SK-N-SH (cell line): ENCODE data around the gene MAP10. TPM values are rescaled to one million over a fixed set of nuclear protein-coding genes. Genes with fewer than 3 reads are reported as not detected.

Experiments
- CTCF ChIA-PET: fragments of 300-600, 350-600 bp; formaldehyde crosslinking; extraction: SDS; loops from one replicate; lab custom pipeline; 2021; lab: Yijun Ruan, JAX
- POLR2A ChIA-PET: fragments of 350-600 bp; sonication (Branson Sonifier 250); formaldehyde crosslinking; extraction: SDS; loops from one replicate; lab custom pipeline; 2020; ENCODE audit warnings: antibody characterized with exemption, inconsistent platforms; lab: Yijun Ruan, JAX
- DNase-seq: peaks from one replicate; pipeline ENCODE4 v3.0.0; 2012
- H2AFZ ChIP-seq: fragments of 200-600 bp; sonication (generic); 2 replicates; pipeline ENCODE4 v1.8.1; 2016; ENCODE audit warnings: antibody characterized with exemption, mild to moderate bottlenecking, low read depth
- H3F3A ChIP-seq: fragments of 200-600 bp; sonication (generic); replicated peaks from 2 replicates; pipeline ENCODE3; 2016; ENCODE audit warnings: antibody characterized with exemption, mild to moderate bottlenecking; ENCODE audit not compliant: insufficient read depth
- H3K27ac ChIP-seq, 2 experiments: fragments of 200-500 bp in 1 of 2; fragments of 200-600 bp in 1 of 2; sonication (Bioruptor generic) in 1 of 2; sonication (generic), shearing (Covaris generic) in 1 of 2; 2 replicates each; pipeline versions ENCODE4 v1.5.1 to v1.6.1; 2014 to 2016; ENCODE audit warnings: low read depth in 2 of 2, inconsistent platforms in 1 of 2, low read length in 1 of 2, mild to moderate bottlenecking in 1 of 2, mixed read lengths in 1 of 2
- H3K27me3 ChIP-seq: fragments of 200-600 bp; sonication (generic), shearing (Covaris generic); 2 replicates; pipeline ENCODE4 v1.6.1; 2016; ENCODE audit warnings: mixed run types; ENCODE audit not compliant: insufficient read depth
- H3K36me3 ChIP-seq, 2 experiments: fragments of 200-500 bp in 1 of 2; fragments of 200-600 bp in 1 of 2; sonication (Bioruptor generic) in 1 of 2; sonication (generic) in 1 of 2; replicated peaks in 1 of 2; 2 replicates each; pipeline versions ENCODE3 to v1.5.1; 2014 to 2016; ENCODE audit warnings: low read length in 1 of 2, mild to moderate bottlenecking in 1 of 2; ENCODE audit not compliant: insufficient read depth in 2 of 2, control insufficient read depth in 1 of 2
- H3K4me1 ChIP-seq, 2 experiments: fragments of 200-500 bp in 1 of 2; fragments of 200-600 bp in 1 of 2; sonication (Bioruptor generic) in 1 of 2; sonication (generic), shearing (Covaris generic) in 1 of 2; 2 replicates each; pipeline versions ENCODE4 v1.5.1 to v1.6.1; 2014 to 2016; ENCODE audit warnings: low read depth in 1 of 2, low read length in 1 of 2, mixed run types in 1 of 2; ENCODE audit not compliant: insufficient read depth in 2 of 2, control insufficient read depth in 1 of 2
- H3K4me2 ChIP-seq: fragments of 200-600 bp; sonication (generic), shearing (Covaris generic); 2 replicates; pipeline ENCODE4 v1.6.1; 2017; ENCODE audit warnings: mixed run types
- H3K4me3 ChIP-seq, 2 experiments: fragments of 200-500 bp in 1 of 2; fragments of 200-600 bp in 1 of 2; sonication (Bioruptor generic) in 1 of 2; sonication (generic), shearing (Covaris generic) in 1 of 2; 2 replicates each; pipeline versions ENCODE4 v1.5.1 to v1.8.1; 2014 to 2016; ENCODE audit warnings: low read depth in 2 of 2, inconsistent platforms in 1 of 2, low read length in 1 of 2, mild to moderate bottlenecking in 1 of 2, mixed read lengths in 1 of 2, moderate library complexity in 1 of 2
- H3K79me2 ChIP-seq: fragments of 200-600 bp; sonication (generic); 2 replicates; pipeline ENCODE4 v1.8.1; 2017; ENCODE audit warnings: mild to moderate bottlenecking; ENCODE audit not compliant: insufficient read depth
- H3K9ac ChIP-seq: fragments of 200-600 bp; sonication (generic); 2 replicates; pipeline ENCODE4 v1.6.1; 2017; ENCODE audit warnings: mixed run types
- H3K9me2 ChIP-seq: fragments of 200-600 bp; sonication (generic); 2 replicates; pipeline ENCODE4 v1.6.1; 2017; ENCODE audit warnings: mixed run types
- H3K9me3 ChIP-seq: fragments of 200-600 bp; sonication (generic); 2 replicates; pipeline ENCODE4 v1.6.1; 2017; ENCODE audit warnings: mixed run types, mild to moderate bottlenecking, moderate library complexity
- H4K20me1 ChIP-seq: fragments of 200-600 bp; sonication (generic); 2 replicates; pipeline ENCODE4 v1.6.1; 2017; ENCODE audit warnings: mild to moderate bottlenecking, mixed run types; ENCODE audit not compliant: insufficient read depth
- CHD2 ChIP-seq: fragments of 150-350 bp; IDR thresholded peaks from 2 replicates; pipeline ENCODE4 v1.6.1; 2018; ENCODE audit warnings: low read length; ENCODE audit not compliant: partially characterized antibody
- EZH2phosphoT487 ChIP-seq: fragments of 200-600 bp; sonication (generic); IDR thresholded peaks from 2 replicates; pipeline ENCODE4 v1.6.1; 2017; ENCODE audit warnings: low read depth, mixed run types, mild to moderate bottlenecking, antibody characterized with exemption, moderate library complexity, borderline replicate concordance
- FOSL2 ChIP-seq: IDR thresholded peaks from 2 replicates; pipeline ENCODE4 v1.4.0; 2012; ENCODE audit warnings: low read depth, mild to moderate bottlenecking, moderate library complexity, borderline replicate concordance
- FOXM1 ChIP-seq: IDR thresholded peaks from 2 replicates; pipeline ENCODE4 v1.4.0; 2012; ENCODE audit warnings: low read depth, mild to moderate bottlenecking
- GATA2 ChIP-seq: sonication (generic); formaldehyde crosslinking; IDR thresholded peaks from 2 replicates; pipeline ENCODE4 v1.5.0; 2020; ENCODE audit warnings: mild to moderate bottlenecking, missing genetic modification reagents
- MEF2A ChIP-seq: IDR thresholded peaks from 2 replicates; pipeline ENCODE4 v1.4.0; 2012; ENCODE audit warnings: low read depth, borderline replicate concordance
- NFIC ChIP-seq: IDR thresholded peaks from 2 replicates; pipeline ENCODE4 v1.4.0; 2012; ENCODE audit warnings: borderline replicate concordance
- POLR2AphosphoS5 ChIP-seq: IDR thresholded peaks from 2 replicates; pipeline ENCODE4 v1.6.1; 2012; ENCODE audit warnings: low read depth, low read length
- USF1 ChIP-seq: IDR thresholded peaks from 2 replicates; pipeline ENCODE4 v1.4.0; 2012; ENCODE audit warnings: low read depth, borderline replicate concordance
- YY1 ChIP-seq: IDR thresholded peaks from 2 replicates; pipeline ENCODE4 v1.4.0; 2012; ENCODE audit warnings: low read depth, mild to moderate bottlenecking
- WGBS: methylation state at CpG from one replicate; pipeline ENCODE4 v1.1.6; 2017; ENCODE audit warnings: low lambda C conversion rate; 5-methylcytosine and 5-hydroxymethylcytosine counted together
- polyA plus RNA-seq, 3 experiments: library from polyadenylated mRNA; depleted of rRNA; stranded (reverse); fragments of >200 nt; gene quantifications; 2 replicates each; pipeline ENCODE4 v1.2.3, GENCODE V29; 2012
- TF ChIP-seq, protein P1 (sequence below): IDR thresholded peaks from 2 replicates; pipeline ENCODE4 v1.4.0; 2012; ENCODE audit warnings: low read depth, borderline replicate concordance
- TF ChIP-seq, protein P2 (sequence below): IDR thresholded peaks from 2 replicates; pipeline ENCODE4 v1.6.1; 2012; ENCODE audit warnings: mild to moderate bottlenecking, low read depth, low read length, moderate library complexity

The MAP10 gene
- polyA plus RNA-seq, 1 of the 3 experiments (the other 2 are of a cell fraction): 0.43 TPM

- Histone ChIP-seq H3K36me3 (no peaks in the 10 kb centered on the region), H3K27me3 (no peaks in the 10 kb centered on the region), H3K4me1 (peaks cover 0 to 2% of the 10 kb centered on the region in 2 experiments; a peak in 1 of 4 replicates), H3K4me3 (no peak overlapping the region), H3K9me3 (no peaks in the 10 kb centered on the region), H3F3A (no peaks in the 10 kb centered on the region), H3K9ac (no peak overlapping the region), H3K27ac (no peak overlapping the region), H2AFZ (no peak overlapping the region), H3K9me2 (peaks cover 2% of the 10 kb centered on the region; the same call in 1 of the 2 replicates), H3K4me2 (no peak overlapping the region), H4K20me1 (no peaks in the 10 kb centered on the region), H3K79me2 (no peaks in the 10 kb centered on the region)
- CTCF ChIA-PET: no interaction called here
- WGBS: 80% methylated on average over 2 of the region's 2 CpGs
- no peak for TF ChIP-seq FOSL2
- no peak for TF ChIP-seq CHD2
- TF ChIP-seq YY1: no peak
- TF ChIP-seq, protein P1, sequence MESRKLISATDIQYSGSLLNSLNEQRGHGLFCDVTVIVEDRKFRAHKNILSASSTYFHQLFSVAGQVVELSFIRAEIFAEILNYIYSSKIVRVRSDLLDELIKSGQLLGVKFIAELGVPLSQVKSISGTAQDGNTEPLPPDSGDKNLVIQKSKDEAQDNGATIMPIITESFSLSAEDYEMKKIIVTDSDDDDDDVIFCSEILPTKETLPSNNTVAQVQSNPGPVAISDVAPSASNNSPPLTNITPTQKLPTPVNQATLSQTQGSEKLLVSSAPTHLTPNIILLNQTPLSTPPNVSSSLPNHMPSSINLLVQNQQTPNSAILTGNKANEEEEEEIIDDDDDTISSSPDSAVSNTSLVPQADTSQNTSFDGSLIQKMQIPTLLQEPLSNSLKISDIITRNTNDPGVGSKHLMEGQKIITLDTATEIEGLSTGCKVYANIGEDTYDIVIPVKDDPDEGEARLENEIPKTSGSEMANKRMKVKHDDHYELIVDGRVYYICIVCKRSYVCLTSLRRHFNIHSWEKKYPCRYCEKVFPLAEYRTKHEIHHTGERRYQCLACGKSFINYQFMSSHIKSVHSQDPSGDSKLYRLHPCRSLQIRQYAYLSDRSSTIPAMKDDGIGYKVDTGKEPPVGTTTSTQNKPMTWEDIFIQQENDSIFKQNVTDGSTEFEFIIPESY: no peak
- no peak for TF ChIP-seq POLR2AphosphoS5
- TF ChIP-seq, protein P2, sequence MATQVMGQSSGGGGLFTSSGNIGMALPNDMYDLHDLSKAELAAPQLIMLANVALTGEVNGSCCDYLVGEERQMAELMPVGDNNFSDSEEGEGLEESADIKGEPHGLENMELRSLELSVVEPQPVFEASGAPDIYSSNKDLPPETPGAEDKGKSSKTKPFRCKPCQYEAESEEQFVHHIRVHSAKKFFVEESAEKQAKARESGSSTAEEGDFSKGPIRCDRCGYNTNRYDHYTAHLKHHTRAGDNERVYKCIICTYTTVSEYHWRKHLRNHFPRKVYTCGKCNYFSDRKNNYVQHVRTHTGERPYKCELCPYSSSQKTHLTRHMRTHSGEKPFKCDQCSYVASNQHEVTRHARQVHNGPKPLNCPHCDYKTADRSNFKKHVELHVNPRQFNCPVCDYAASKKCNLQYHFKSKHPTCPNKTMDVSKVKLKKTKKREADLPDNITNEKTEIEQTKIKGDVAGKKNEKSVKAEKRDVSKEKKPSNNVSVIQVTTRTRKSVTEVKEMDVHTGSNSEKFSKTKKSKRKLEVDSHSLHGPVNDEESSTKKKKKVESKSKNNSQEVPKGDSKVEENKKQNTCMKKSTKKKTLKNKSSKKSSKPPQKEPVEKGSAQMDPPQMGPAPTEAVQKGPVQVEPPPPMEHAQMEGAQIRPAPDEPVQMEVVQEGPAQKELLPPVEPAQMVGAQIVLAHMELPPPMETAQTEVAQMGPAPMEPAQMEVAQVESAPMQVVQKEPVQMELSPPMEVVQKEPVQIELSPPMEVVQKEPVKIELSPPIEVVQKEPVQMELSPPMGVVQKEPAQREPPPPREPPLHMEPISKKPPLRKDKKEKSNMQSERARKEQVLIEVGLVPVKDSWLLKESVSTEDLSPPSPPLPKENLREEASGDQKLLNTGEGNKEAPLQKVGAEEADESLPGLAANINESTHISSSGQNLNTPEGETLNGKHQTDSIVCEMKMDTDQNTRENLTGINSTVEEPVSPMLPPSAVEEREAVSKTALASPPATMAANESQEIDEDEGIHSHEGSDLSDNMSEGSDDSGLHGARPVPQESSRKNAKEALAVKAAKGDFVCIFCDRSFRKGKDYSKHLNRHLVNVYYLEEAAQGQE: no peak
- TF ChIP-seq NFIC: no peak
- no peak for TF ChIP-seq USF1
- no peak for TF ChIP-seq FOXM1
- no peak for TF ChIP-seq EZH2phosphoT487
- no peak for TF ChIP-seq GATA2 (CRISPR knock-in tag)
- TF ChIP-seq MEF2A: no peak
- DNase-seq: no peak
- POLR2A ChIA-PET: no interaction called here
These were observed 5.6 kb downstream of the MAP10 start for GRCh38 chr1:232810856-232811255.
